Cardiac muscle cell (in vitro differentiated cells and primary cell): ENCODE data around the gene MYL12B. TPM values are rescaled to one million over a fixed set of nuclear protein-coding genes. Genes with fewer than 3 reads are reported as not detected.

ENCODE experiments used
- DNase-seq, 2 donors: peaks; one replicate each; pipeline versions ENCODE4 v3.0.0 to v3.0.0-alpha.2; 2010 to 2017; ENCODE audit warnings: low read depth in 1 of 2, low spot score in 1 of 2
- H3K27ac ChIP-seq: fragments of 200-600 bp; sonication (generic); 2 replicates; pipeline ENCODE4 v1.5.1; 2016
- H3K27me3 ChIP-seq: fragments of 200-600 bp; sonication (generic); 2 replicates; pipeline ENCODE4 v1.6.0; 2016; ENCODE audit warnings: control low read depth
- H3K36me3 ChIP-seq: fragments of 200-600 bp; sonication (generic); 2 replicates; pipeline ENCODE4 v1.5.1; 2016; ENCODE audit warnings: control low read depth
- H3K4me1 ChIP-seq: fragments of 200-600 bp; sonication (generic); 2 replicates; pipeline ENCODE4 v1.8.1; 2017; ENCODE audit warnings: low read depth, mild to moderate bottlenecking, mixed run types
- H3K4me3 ChIP-seq: fragments of 200-600 bp; sonication (generic); 2 replicates; pipeline ENCODE4 v1.5.1; 2016; ENCODE audit warnings: mild to moderate bottlenecking
- H3K9me3 ChIP-seq: fragments of 200-600 bp; sonication (generic); 2 replicates; pipeline ENCODE4 v1.5.1; 2017; ENCODE audit warnings: low read depth, mild to moderate bottlenecking, control low read depth
- polyA plus RNA-seq: library from polyadenylated mRNA; unstranded; fragments of >200 nt; fragmentation: Nextera tagmentation; extraction: Ambion mirVana; gene quantifications from 2 replicates; pipeline ENCODE4 v1.2.1, GENCODE V29; 2016
- total RNA-seq: library from RNA; depleted of rRNA; stranded (reverse); fragments of >200 nt; gene quantifications from 2 replicates; pipeline ENCODE4 v1.2.3, GENCODE V29; 2016
- TF ChIP-seq, protein P1 (sequence below): IDR thresholded peaks from 2 replicates; pipeline ENCODE4 v1.5.1; 2012; ENCODE audit warnings: low read depth, mild to moderate bottlenecking, low read length

The MYL12B gene
- total and polyA plus RNA-seq, 2 experiments from 2014 or later: 74.8 to 299 TPM

- peaks cover 4% of the 10 kb centered on the region for H3K9me3 ChIP-seq
- no peak overlapping the region for H3K4me3 ChIP-seq
- no peaks in the 10 kb centered on the region for H3K27me3 ChIP-seq
- TF ChIP-seq, protein P1, sequence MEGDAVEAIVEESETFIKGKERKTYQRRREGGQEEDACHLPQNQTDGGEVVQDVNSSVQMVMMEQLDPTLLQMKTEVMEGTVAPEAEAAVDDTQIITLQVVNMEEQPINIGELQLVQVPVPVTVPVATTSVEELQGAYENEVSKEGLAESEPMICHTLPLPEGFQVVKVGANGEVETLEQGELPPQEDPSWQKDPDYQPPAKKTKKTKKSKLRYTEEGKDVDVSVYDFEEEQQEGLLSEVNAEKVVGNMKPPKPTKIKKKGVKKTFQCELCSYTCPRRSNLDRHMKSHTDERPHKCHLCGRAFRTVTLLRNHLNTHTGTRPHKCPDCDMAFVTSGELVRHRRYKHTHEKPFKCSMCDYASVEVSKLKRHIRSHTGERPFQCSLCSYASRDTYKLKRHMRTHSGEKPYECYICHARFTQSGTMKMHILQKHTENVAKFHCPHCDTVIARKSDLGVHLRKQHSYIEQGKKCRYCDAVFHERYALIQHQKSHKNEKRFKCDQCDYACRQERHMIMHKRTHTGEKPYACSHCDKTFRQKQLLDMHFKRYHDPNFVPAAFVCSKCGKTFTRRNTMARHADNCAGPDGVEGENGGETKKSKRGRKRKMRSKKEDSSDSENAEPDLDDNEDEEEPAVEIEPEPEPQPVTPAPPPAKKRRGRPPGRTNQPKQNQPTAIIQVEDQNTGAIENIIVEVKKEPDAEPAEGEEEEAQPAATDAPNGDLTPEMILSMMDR: no peak
- H3K27ac ChIP-seq: no peak overlapping the region
- peaks cover 18% of the 10 kb centered on the region for H3K4me1 ChIP-seq
- DNase-seq: no peak
- no peaks in the 10 kb centered on the region for H3K36me3 ChIP-seq
Measured at GRCh38 chr18:3233004-3233403, 28.9 kb upstream of the MYL12B start.

DNA sequence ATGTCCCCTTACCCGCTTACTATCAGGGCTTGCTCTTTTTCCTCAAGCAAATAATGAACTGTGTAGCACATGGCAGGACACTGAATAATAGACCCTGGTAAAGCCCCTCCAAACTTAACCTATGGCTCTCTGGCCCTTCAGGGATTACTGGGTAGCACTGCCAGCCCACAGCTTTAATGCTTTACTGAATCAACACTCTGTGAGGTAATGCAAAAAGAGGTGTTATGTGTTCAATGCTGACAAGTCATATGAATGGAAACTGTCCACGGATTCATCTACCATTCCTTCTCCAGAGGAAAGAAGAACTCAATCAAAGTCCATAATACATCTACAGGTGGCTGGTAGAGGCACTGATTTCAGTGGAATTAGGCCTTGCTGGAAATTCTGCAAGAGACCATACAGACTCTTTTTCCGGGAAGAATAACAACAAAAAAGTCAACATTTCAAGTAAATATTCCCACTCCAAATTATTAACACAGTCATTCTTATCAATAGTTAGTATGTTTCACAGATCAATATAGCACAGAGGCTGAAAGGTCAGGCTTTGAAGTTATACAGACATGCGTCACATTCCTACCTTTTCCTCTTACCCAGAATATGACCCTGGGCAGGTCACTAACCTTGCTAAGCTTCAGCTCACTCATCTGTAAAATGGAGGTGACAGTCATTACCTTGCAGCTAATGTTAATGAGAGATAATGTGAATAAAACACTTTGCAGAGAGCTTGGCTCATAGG lies 28.3 kb upstream of the MYL12B start:
- Histone ChIP-seq H3K36me3 (no peaks in the 10 kb centered on the region), H3K4me1 (peaks cover 13% of the 10 kb centered on the region)

DNA sequence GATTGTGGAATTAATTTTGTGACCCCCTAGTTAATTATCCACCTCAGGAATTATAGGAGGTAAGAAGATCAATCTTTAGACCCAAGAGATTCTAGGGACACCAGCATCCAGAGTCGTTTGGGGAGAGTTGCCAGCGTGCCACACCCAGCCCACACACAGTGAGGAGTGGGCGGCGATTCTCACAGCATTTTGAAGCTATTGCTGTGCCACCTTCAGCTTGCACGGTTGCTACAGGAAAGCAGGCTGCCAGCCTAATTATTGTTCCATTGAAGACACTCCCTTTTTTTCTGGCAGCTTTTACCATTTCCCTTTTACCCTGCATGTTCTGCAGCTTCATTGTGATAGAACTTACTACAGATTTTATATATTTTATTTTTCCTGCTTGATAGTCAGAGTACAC lies 27.5 kb upstream of the MYL12B start:
- no peaks in the 10 kb centered on the region for H3K27me3 ChIP-seq
- peaks cover 4% of the 10 kb centered on the region for H3K9me3 ChIP-seq
- no peak overlapping the region for H3K4me3 ChIP-seq
- H3K4me1 ChIP-seq: peaks cover 7% of the 10 kb centered on the region
- H3K36me3 ChIP-seq: no peaks in the 10 kb centered on the region
- DNase-seq: no peak
- H3K27ac ChIP-seq: no peak overlapping the region
- TF ChIP-seq, protein P1: no peak

More for the DNA sequence above, 28.3 kb upstream of the MYL12B start:
- Histone ChIP-seq H3K9me3 (peaks cover 4% of the 10 kb centered on the region), H3K4me3 (no peak overlapping the region), H3K27me3 (no peaks in the 10 kb centered on the region), H3K27ac (no peak overlapping the region)
- TF ChIP-seq, protein P1: no peak
- DNase-seq: no peak

DNA sequence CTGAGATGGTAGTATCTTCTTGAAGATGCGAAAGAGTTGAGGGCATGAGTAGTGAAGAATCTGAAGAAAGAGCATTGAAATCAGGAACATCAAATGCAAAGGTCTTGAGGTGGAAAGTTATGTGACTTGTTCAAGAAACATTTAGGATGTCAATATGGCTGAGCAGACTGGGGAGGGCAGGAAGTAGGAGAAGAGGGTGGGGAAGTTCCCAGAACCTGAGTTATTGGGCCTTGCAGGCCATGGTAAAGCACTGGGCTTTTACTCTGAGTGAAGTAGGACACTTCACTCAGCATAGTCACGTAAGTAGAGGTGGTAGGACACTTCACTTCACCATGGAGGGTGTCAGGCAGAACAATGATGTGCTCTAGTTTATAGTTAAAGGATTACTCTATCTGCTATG lies 26.1 kb upstream of the MYL12B start:
- Histone ChIP-seq H3K4me3 (no peak overlapping the region), H3K27ac (no peak overlapping the region), H3K9me3 (peaks cover 4% of the 10 kb centered on the region), H3K27me3 (no peaks in the 10 kb centered on the region), H3K36me3 (no peaks in the 10 kb centered on the region), H3K4me1 (peaks cover 7% of the 10 kb centered on the region)
- no peak for DNase-seq
- TF ChIP-seq, protein P1: no peak

- H3K27me3 ChIP-seq: no peaks in the 10 kb centered on the region
- no peaks in the 10 kb centered on the region for H3K36me3 ChIP-seq
- no peak for DNase-seq
- TF ChIP-seq, protein P1: no peak
- H3K4me3 ChIP-seq: no peak overlapping the region
- peaks cover 7% of the 10 kb centered on the region for H3K4me1 ChIP-seq
- H3K9me3 ChIP-seq: peaks cover 4% of the 10 kb centered on the region
- H3K27ac ChIP-seq: no peak overlapping the region
Measured at GRCh38 chr18:3236470-3236869, 25.5 kb upstream of the MYL12B start.
